Panc1 (cell line): Measurements from ENCODE around the gene AK8. TPM values are rescaled to one million over a fixed set of nuclear protein-coding genes. Genes with fewer than 3 reads are reported as not detected.

Source experiments
- ATAC-seq: fragments of 200-7000 bp; cut with Tn5 transposase; 2 replicates; pipeline ENCODE4 v1.9.1; 2020; ENCODE audit warnings: mild to moderate bottlenecking, moderate library complexity
- BruUV-seq: library from RNA; stranded (reverse); fragments of 400-500 nt; replicated peaks from 2 replicates; lab custom pipeline; 2021; lab: Mats Ljungman, UMichigan
- CTCF ChIA-PET: fragments of 300-600 bp; sonication (Branson Sonifier 250); formaldehyde crosslinking; loops from one replicate; lab custom pipeline; 2022; ENCODE audit warnings: antibody characterized with exemption; lab: Charles Lee
- POLR2A ChIA-PET: fragments of 300-600 bp; sonication (Branson Sonifier 250); formaldehyde crosslinking; loops from one replicate; lab custom pipeline; 2022; ENCODE audit warnings: antibody characterized with exemption; lab: Charles Lee
- DNase-seq: peaks from one replicate; pipeline ENCODE4 v3.0.0-alpha.2; 2010; ENCODE audit warnings: low read depth, low spot score
- H3K27ac ChIP-seq: 2 replicates; pipeline ENCODE4 v1.5.1; 2011; ENCODE audit warnings: mild to moderate bottlenecking, low read length, inconsistent platforms
- H3K27me3 ChIP-seq: fragments of 200-500 bp; sonication (Bioruptor generic); 2 replicates; pipeline ENCODE4 v1.6.0; 2014; ENCODE audit warnings: low read length, inconsistent platforms; ENCODE audit not compliant: control insufficient read depth, insufficient read depth
- H3K36me3 ChIP-seq: fragments of 200-500 bp; sonication (Bioruptor generic); 2 replicates; pipeline ENCODE4 v1.5.1; 2014; ENCODE audit warnings: inconsistent platforms, mild to moderate bottlenecking, low read length, moderate library complexity; ENCODE audit not compliant: control insufficient read depth, insufficient read depth
- H3K4me1 ChIP-seq: 2 replicates; pipeline ENCODE4 v1.5.1; 2011; ENCODE audit warnings: inconsistent platforms, mild to moderate bottlenecking, low read length, moderate library complexity; ENCODE audit not compliant: control insufficient read depth, insufficient read depth
- H3K4me3 ChIP-seq, 2 experiments: 2 replicates each; pipeline ENCODE4 v1.5.1; 2011 to 2012; ENCODE audit warnings: low read depth in 2 of 2, low read length in 2 of 2, mild to moderate bottlenecking in 2 of 2, inconsistent platforms in 1 of 2, moderate library complexity in 1 of 2
- H3K9me3 ChIP-seq: fragments of 200-500 bp; sonication (Bioruptor generic); 2 replicates; pipeline ENCODE4 v1.5.1; 2014; ENCODE audit warnings: low read depth, mild to moderate bottlenecking, inconsistent platforms, low read length, moderate library complexity; ENCODE audit not compliant: control insufficient read depth, insufficient read depth
- POLR2AphosphoS5 ChIP-seq: IDR thresholded peaks from 2 replicates; pipeline ENCODE4 v1.6.1; 2012; ENCODE audit warnings: mild to moderate bottlenecking, low read depth, low read length, moderate library complexity
- SIN3A ChIP-seq: IDR thresholded peaks from 2 replicates; pipeline ENCODE4 v1.6.1; 2012; ENCODE audit warnings: low read depth, mild to moderate bottlenecking, low read length, moderate library complexity, borderline replicate concordance; ENCODE audit not compliant: insufficient read depth
- TCF7L2 ChIP-seq: IDR thresholded peaks from 2 replicates; pipeline ENCODE4 v1.6.1; 2011; ENCODE audit warnings: mild to moderate bottlenecking, low read depth, low read length, inconsistent platforms
- in situ Hi-C: cut with HindIII; loops from 2 replicates; pipeline ENCODE4 v1.10.0; 2016; ENCODE audit warnings: low sequenced_read_pairs, low pct_unique_long_range_greater_than_20kb
- intact Hi-C: fragments of 100-400 bp; cut with micrococcal nuclease; formaldehyde crosslinking; loops from one replicate; pipeline ENCODE4 v1.10.0; 2022; ENCODE audit not compliant: unreplicated experiment
- total RNA-seq: library from RNA; stranded (reverse); gene quantifications from one replicate; pipeline ENCODE4 v1.2.1, GENCODE V29; 2021; ENCODE audit not compliant: unreplicated experiment
- TF ChIP-seq, protein P1 (sequence below), 2 experiments: IDR thresholded peaks; 2 replicates each; pipeline ENCODE4 v1.6.1; 2011 to 2012; ENCODE audit warnings: low read depth in 2 of 2, control low read depth in 1 of 2, low read length in 1 of 2, mild to moderate bottlenecking in 1 of 2, moderate library complexity in 1 of 2; ENCODE audit not compliant: insufficient read depth in 1 of 2
- TF ChIP-seq, protein P2 (sequence below): fragments of 450-650 bp; IDR thresholded peaks from 2 replicates; pipeline ENCODE4 v1.5.1; 2017; ENCODE audit warnings: mild to moderate bottlenecking

AK8 gene
- total RNA-seq, 1 experiment from 2014 or later: 0.39 TPM

DNA sequence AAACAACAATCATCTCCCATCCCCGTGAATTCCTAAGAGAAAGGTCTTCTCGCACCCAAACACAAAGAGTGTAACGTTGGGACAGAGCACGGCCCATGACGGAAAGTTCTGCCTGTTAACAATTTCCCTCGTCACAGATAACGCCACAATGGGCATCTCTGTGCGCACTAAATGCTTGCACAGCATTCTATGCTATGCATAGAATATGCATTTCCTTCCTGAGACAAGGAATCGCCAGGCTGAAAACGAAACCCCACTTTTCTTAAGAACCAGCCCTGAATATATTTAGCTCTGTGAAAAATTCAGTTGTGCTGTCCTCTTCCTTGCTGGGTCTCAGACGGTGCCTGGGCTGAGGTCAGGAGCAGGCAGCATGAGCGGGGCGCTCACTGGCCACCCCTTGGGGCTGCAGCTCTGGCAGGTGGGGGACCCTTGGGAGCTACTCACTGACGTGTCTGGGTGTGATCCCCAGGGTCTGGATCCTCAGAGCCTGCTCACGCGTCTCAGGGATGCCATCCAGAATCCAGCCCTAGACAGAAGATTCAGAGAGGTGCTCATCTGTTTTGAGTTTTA lies 49.8 kb downstream of the AK8 start:
- no peak overlapping the region for H3K4me3 ChIP-seq
- H3K27me3 ChIP-seq: peaks cover 2% of the 10 kb centered on the region; the same call in 1 of the 2 replicates
- H3K36me3 ChIP-seq: no peaks in the 10 kb centered on the region
- H3K4me1 ChIP-seq: no peaks in the 10 kb centered on the region
- in situ Hi-C loops: no loop called here
- no peak for ATAC-seq
- DNase-seq: no peak
- intact Hi-C loops: no loop called here
- ChIA-PET POLR2A (no interaction called here), CTCF (no interaction called here)
- H3K27ac ChIP-seq: no peak overlapping the region
- no TSS peak for BruUV-seq
- H3K9me3 ChIP-seq: no peaks in the 10 kb centered on the region
- TF ChIP-seq, protein P1, sequence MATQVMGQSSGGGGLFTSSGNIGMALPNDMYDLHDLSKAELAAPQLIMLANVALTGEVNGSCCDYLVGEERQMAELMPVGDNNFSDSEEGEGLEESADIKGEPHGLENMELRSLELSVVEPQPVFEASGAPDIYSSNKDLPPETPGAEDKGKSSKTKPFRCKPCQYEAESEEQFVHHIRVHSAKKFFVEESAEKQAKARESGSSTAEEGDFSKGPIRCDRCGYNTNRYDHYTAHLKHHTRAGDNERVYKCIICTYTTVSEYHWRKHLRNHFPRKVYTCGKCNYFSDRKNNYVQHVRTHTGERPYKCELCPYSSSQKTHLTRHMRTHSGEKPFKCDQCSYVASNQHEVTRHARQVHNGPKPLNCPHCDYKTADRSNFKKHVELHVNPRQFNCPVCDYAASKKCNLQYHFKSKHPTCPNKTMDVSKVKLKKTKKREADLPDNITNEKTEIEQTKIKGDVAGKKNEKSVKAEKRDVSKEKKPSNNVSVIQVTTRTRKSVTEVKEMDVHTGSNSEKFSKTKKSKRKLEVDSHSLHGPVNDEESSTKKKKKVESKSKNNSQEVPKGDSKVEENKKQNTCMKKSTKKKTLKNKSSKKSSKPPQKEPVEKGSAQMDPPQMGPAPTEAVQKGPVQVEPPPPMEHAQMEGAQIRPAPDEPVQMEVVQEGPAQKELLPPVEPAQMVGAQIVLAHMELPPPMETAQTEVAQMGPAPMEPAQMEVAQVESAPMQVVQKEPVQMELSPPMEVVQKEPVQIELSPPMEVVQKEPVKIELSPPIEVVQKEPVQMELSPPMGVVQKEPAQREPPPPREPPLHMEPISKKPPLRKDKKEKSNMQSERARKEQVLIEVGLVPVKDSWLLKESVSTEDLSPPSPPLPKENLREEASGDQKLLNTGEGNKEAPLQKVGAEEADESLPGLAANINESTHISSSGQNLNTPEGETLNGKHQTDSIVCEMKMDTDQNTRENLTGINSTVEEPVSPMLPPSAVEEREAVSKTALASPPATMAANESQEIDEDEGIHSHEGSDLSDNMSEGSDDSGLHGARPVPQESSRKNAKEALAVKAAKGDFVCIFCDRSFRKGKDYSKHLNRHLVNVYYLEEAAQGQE (IDR thresholded peaks at IDR 0.05; ENCODE audit: insufficient read depth in 1 of 2, low read depth in 2 of 2, low read length in 1 of 2): no peak
- TF ChIP-seq SIN3A (no peak), TCF7L2 (no peak), POLR2AphosphoS5 (no peak)
- TF ChIP-seq, protein P2, sequence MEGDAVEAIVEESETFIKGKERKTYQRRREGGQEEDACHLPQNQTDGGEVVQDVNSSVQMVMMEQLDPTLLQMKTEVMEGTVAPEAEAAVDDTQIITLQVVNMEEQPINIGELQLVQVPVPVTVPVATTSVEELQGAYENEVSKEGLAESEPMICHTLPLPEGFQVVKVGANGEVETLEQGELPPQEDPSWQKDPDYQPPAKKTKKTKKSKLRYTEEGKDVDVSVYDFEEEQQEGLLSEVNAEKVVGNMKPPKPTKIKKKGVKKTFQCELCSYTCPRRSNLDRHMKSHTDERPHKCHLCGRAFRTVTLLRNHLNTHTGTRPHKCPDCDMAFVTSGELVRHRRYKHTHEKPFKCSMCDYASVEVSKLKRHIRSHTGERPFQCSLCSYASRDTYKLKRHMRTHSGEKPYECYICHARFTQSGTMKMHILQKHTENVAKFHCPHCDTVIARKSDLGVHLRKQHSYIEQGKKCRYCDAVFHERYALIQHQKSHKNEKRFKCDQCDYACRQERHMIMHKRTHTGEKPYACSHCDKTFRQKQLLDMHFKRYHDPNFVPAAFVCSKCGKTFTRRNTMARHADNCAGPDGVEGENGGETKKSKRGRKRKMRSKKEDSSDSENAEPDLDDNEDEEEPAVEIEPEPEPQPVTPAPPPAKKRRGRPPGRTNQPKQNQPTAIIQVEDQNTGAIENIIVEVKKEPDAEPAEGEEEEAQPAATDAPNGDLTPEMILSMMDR: no peak

DNA sequence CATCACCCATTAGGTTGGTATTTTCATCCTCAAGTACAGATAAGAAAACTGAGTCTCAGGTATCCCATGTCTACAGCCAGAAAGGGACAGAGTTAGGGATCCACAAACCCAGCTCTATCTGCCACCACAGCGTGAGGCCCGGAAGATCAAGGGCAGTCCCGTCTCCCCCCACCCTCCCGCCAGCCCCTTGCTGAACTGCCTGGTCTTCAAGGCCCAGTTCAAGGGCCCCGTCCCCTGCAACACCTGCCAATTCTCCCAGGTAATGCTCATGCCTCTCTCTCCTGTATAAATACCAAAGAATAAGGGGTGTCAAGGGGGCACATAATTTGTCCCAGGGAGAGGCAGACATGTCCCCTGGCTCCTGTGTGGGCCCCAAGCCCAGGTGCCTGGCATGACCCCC lies 50.7 kb downstream of the AK8 start:
- H3K36me3 ChIP-seq: no peaks in the 10 kb centered on the region
- DNase-seq (no peak), ATAC-seq (no peak)
- no peak overlapping the region for H3K4me3 ChIP-seq
- intact Hi-C loops (no loop called here), in situ Hi-C loops (no loop called here)
- TF ChIP-seq SIN3A (no peak), TCF7L2 (no peak), POLR2AphosphoS5 (no peak)
- TF ChIP-seq, protein P2: no peak
- TF ChIP-seq, protein P1 (IDR thresholded peaks at IDR 0.05; ENCODE audit: insufficient read depth in 1 of 2, low read depth in 2 of 2, low read length in 1 of 2): no peak
- BruUV-seq: no TSS peak
- H3K27ac ChIP-seq: no peak overlapping the region
- no peaks in the 10 kb centered on the region for H3K9me3 ChIP-seq
- ChIA-PET POLR2A (no interaction called here), CTCF (no interaction called here)
- H3K27me3 ChIP-seq: peaks cover 2% of the 10 kb centered on the region; the same call in 1 of the 2 replicates
- no peaks in the 10 kb centered on the region for H3K4me1 ChIP-seq
